WI38 (cell line): ENCODE data around the gene RFX5.

Source experiments
- H3K4me3 ChIP-seq: 2 replicates; pipeline ENCODE4 v1.5.1; 2011; ENCODE audit warnings: low read depth, mild to moderate bottlenecking, control low read depth, low read length
- CTCF ChIP-seq: IDR thresholded peaks from 2 replicates; pipeline ENCODE4 v1.5.1; 2012; ENCODE audit warnings: low read depth, mild to moderate bottlenecking, control low read depth, low read length

The RFX5 gene

GRCh38 chr1:151373196-151373595 is 26.1 kb upstream of the RFX5 start:
- no peak for TF ChIP-seq CTCF
- H3K4me3 ChIP-seq: no peak overlapping the region

GRCh38 chr1:151372058-151372934 is 25.2 kb upstream of the RFX5 start, which contains the start of gene SELENBP1:
TSS of gene SELENBP1 (minus strand) at chr1:151372705. CDS start at chr1:151372641, 64 bp downstream.
- no peak for TF ChIP-seq CTCF
- peak within 1 kb of the TSS; percentile 65 for H3K4me3 ChIP-seq

- no peak for TF ChIP-seq CTCF
- H3K4me3 ChIP-seq: peak overlapping the region; percentile 65
Measured at GRCh38 chr1:151371370-151372057, 24.5 kb upstream of the RFX5 start.

GRCh38 chr1:151370211-151370911 is 23.3 kb upstream of the RFX5 start:
- TF ChIP-seq CTCF: no peak

GRCh38 chr1:151369621-151370048 is 22.6 kb upstream of the RFX5 start:
- H3K4me3 ChIP-seq: no peak overlapping the region
- TF ChIP-seq CTCF: no peak

More at GRCh38 chr1:151370211-151370911, 23.3 kb upstream of the RFX5 start:
- H3K4me3 ChIP-seq: no peak overlapping the region

GRCh38 chr1:151369302-151369610 is 22.2 kb upstream of the RFX5 start:
- no peak overlapping the region for H3K4me3 ChIP-seq
- no peak for TF ChIP-seq CTCF
